GM13976 (cell line): ENCODE results near the gene ARMC9.

Experiments
- DNase-seq: peaks from one replicate; pipeline ENCODE4 v3.0.0; 2012; ENCODE audit warnings: low spot score
- in situ Hi-C: fragments of 300-500 bp; cut with MboI; formaldehyde crosslinking; loops from one replicate; pipeline ENCODE4 v1.12.0; 2022; ENCODE audit warnings: low sequenced_read_pairs, mixed read lengths, inconsistent platforms; ENCODE audit not compliant: unreplicated experiment
- TF ChIP-seq, protein P1 (sequence below): IDR thresholded peaks from 2 replicates; pipeline ENCODE4 v1.5.1; 2012; ENCODE audit warnings: borderline replicate concordance, mild to moderate bottlenecking; ENCODE audit not compliant: insufficient read depth; ENCODE audit errors: extremely low read depth, missing control alignments, control extremely low read depth

Gene ARMC9

DNA sequence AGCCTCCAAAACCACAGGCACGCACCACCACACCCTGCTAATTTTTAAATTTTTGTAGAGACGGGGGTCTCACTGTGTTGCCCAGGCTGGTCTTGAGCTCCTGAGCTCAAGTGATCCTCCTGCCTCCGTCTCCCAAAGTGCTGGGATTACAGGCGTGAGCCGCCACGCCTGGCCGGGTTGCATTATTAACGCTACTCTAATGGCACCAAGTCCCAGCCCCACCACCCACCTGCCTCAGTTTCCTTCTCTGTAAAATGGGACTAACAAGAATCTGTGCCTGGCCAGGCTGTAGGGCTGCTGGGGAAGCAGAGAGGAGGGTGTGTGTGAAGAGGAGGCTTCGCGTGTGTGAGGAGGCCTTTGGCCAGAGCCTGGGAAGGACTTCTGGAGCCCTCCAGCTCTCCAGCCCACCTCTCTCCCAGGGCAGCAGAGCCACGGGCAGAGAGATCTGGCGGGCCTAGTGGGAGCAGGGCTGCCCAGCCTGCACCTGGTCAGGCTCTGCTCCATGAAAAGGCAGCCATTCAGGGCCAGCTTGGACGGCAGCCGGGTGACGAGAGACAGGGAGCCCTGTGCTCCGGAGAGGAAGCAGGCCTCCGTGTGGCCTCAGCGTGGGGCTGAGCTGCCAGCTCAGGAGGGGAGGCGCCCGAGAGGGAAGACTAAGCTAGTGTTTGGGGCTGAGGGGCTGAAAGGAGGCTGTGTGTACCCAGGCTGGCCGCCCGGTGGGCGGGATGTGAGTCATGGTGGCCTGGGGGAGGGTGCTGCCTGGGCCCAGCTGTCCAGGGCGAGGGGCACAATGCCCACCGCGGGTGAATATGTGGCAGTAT is 189.7 kb downstream of the ARMC9 start:
- in situ Hi-C loops = no loop called here
- TF ChIP-seq, protein P1, sequence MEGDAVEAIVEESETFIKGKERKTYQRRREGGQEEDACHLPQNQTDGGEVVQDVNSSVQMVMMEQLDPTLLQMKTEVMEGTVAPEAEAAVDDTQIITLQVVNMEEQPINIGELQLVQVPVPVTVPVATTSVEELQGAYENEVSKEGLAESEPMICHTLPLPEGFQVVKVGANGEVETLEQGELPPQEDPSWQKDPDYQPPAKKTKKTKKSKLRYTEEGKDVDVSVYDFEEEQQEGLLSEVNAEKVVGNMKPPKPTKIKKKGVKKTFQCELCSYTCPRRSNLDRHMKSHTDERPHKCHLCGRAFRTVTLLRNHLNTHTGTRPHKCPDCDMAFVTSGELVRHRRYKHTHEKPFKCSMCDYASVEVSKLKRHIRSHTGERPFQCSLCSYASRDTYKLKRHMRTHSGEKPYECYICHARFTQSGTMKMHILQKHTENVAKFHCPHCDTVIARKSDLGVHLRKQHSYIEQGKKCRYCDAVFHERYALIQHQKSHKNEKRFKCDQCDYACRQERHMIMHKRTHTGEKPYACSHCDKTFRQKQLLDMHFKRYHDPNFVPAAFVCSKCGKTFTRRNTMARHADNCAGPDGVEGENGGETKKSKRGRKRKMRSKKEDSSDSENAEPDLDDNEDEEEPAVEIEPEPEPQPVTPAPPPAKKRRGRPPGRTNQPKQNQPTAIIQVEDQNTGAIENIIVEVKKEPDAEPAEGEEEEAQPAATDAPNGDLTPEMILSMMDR = no peak
- DNase-seq = no peak

DNA sequence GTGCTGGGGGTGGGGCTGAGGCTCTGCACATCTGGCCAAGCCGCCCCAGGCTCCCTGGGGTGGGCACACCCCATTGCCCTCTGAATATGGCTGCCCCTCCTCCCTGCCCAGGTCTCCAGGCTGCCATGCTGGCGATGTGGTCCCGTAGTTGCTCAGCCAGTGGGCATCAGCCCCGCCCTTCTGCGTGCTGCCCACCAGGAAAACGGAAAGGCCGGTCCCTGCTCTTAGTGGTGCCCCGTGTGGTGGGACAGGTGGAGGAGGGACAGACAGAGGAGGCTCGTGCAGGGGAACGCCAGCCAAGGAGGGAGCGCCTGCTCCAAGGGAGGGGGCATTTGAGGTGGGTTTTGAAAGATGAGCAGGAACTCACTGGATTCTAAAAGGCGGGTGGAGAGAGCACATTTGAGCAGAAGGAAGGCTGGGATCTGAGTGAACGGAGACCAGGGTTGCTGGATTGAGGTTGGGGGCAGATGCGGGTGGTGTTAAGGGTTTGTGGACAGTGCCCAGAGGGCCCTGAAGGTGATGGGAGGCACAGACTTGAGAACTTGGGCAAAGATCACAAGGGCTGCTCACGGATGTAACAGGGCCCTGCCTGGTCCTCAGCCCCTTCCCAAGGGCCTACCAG is 190.4 kb downstream of the ARMC9 start:
- DNase-seq = no peak
- in situ Hi-C loops = no loop called here
- TF ChIP-seq, protein P1 = no peak

DNA sequence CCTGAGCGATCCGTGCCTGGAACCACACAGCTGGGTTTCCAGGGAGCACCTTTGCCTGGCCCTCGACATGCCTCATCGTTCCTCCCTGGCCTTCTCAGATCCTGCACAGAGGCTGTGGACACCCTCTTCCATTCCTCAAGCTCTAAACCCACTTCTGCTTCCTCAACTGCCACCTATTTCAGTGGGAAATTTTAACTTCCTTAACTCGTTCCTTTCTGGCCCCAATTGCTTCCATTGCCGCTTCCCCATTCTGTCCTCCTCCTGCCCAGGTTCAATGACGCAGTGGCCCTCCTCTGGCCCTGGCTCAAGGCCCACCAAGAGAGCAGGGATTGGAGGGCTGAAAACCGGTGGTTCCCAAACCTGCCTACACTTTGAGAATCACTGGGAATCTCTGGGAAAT is 192.2 kb downstream of the ARMC9 start:
- TF ChIP-seq, protein P1 = no peak
- DNase-seq = no peak
- in situ Hi-C loops = no loop called here

DNA sequence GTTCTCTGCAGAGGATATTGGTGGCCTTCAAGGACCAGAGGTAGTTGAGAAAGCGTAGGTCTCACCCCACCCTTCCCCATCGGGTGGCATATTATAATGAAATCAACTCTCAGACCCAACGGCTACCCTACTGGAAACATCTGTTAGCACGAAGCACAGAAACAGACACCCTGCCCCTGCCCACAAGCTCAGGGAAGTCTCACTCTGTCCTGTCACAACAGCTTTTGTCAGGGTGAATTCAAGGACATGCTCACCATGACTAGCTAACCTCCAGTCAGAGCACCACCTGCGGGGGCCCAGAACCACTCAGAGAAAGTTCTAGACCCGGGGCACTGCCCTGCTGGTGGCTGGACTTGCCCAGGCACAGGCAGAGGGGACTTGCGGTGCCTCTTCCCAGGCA is 193.6 kb downstream of the ARMC9 start:
- no peak for DNase-seq
- in situ Hi-C loops = no loop called here
- TF ChIP-seq, protein P1 = no peak

DNA sequence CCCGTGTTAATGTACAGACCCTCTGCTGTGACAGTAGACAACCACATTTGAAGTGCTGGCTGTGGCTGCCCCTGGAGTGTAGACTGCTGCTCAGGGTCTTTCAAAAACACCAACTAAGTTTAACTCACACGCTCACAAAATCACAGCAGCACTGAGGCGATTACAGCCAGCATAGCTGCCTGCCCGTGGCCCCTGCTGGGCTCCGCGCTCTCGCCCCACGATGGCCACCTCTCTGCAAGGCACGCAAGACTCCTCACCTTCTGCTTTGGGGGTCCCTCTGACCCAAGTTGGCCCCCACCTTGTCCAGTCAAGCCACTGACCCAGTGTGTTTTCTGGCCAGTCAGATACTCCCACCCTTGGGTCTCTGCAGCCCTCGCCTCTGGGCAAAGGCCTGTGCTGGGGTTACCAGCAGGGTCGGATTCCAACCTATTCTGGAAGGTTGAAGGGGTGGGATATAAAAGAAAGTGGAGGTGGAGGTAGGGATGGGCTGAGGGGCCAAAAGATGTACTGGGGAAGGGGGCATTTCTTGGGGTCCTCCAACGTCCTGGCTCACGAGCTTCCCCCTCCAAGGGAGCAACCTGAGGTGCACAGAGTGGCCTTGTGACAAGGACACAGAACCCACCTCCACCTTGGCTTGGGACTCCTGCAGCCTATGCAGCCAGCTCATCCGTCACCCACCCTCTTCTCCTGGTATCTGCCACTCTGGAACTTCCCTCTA is 194.2 kb downstream of the ARMC9 start:
- in situ Hi-C loops = no loop called here
- DNase-seq = no peak

More for the DNA sequence above, 194.2 kb downstream of the ARMC9 start:
- TF ChIP-seq, protein P1 = no peak
